ENCODE measurements around the gene CRAMP1. TPM values are rescaled to one million over a fixed set of nuclear protein-coding genes. Genes with fewer than 3 reads are reported as not detected.

The CRAMP1 gene
- total RNA-seq, 2 donors from 2014 or later, result 29.2 to 40.0 TPM

- Histone ChIP-seq H3K36me3 (ENCODE audit: control insufficient read depth, insufficient read depth, low read length) (peaks cover 63% of the 10 kb centered on the region), H3K27me3 (ENCODE audit: control insufficient read depth, insufficient read depth, low read length, poor library complexity, severe bottlenecking) (no peaks in the 10 kb centered on the region), H3K9ac (ENCODE audit: extremely low read depth, low read length, poor library complexity, severe bottlenecking) (no peak overlapping the region), H3K4me1 (ENCODE audit: control insufficient read depth, insufficient read depth, low read length) (no peaks in the 10 kb centered on the region), H3K9me3 (ENCODE audit: control insufficient read depth, low read length) (no peaks in the 10 kb centered on the region), H3K4me3 (ENCODE audit: low read length) (no peak overlapping the region), H3K27ac (ENCODE audit: low read depth, low read length) (no peak overlapping the region)
- WGBS, 2 experiments (ENCODE audit: insufficient coverage in 1 of 2, insufficient read length in 1 of 2), result 96 to 98% methylated on average over 5 to 12 of the region's 12 CpGs
- no peaks in the 10 kb centered on the region for H3K27me3 Mint-ChIP-seq (ENCODE audit: insufficient read depth)
- no peak overlapping the region for H3K4me3 Mint-ChIP-seq
- no peaks in the 10 kb centered on the region for H3K9me3 Mint-ChIP-seq
- no peak overlapping the region for H3K27ac Mint-ChIP-seq
- H3K36me3 Mint-ChIP-seq (ENCODE audit: low read depth), result peaks cover 53% of the 10 kb centered on the region
- TF ChIP-seq, protein P1, sequence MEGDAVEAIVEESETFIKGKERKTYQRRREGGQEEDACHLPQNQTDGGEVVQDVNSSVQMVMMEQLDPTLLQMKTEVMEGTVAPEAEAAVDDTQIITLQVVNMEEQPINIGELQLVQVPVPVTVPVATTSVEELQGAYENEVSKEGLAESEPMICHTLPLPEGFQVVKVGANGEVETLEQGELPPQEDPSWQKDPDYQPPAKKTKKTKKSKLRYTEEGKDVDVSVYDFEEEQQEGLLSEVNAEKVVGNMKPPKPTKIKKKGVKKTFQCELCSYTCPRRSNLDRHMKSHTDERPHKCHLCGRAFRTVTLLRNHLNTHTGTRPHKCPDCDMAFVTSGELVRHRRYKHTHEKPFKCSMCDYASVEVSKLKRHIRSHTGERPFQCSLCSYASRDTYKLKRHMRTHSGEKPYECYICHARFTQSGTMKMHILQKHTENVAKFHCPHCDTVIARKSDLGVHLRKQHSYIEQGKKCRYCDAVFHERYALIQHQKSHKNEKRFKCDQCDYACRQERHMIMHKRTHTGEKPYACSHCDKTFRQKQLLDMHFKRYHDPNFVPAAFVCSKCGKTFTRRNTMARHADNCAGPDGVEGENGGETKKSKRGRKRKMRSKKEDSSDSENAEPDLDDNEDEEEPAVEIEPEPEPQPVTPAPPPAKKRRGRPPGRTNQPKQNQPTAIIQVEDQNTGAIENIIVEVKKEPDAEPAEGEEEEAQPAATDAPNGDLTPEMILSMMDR (conservative IDR thresholded peaks at IDR 0.05), result no peak
- peaks cover 22% of the 10 kb centered on the region for H3K4me1 Mint-ChIP-seq
- DNase-seq, result peak; percentile 40
These were observed 64.5 kb downstream of the CRAMP1 start for GRCh38 chr16:1676661-1677060.

- no peak overlapping the region for H3K27ac Mint-ChIP-seq
- Histone ChIP-seq H3K4me3 (ENCODE audit: low read length) (peak overlapping the region; percentile 35), H3K9me3 (ENCODE audit: control insufficient read depth, low read length) (no peaks in the 10 kb centered on the region), H3K36me3 (ENCODE audit: control insufficient read depth, insufficient read depth, low read length) (peaks cover 61% of the 10 kb centered on the region), H3K9ac (ENCODE audit: extremely low read depth, low read length, poor library complexity, severe bottlenecking) (no peak overlapping the region), H3K27me3 (ENCODE audit: control insufficient read depth, insufficient read depth, low read length, poor library complexity, severe bottlenecking) (no peaks in the 10 kb centered on the region), H3K27ac (ENCODE audit: low read depth, low read length) (no peak overlapping the region), H3K4me1 (ENCODE audit: control insufficient read depth, insufficient read depth, low read length) (no peaks in the 10 kb centered on the region)
- no peak for DNase-seq
- peaks cover 22% of the 10 kb centered on the region for H3K4me1 Mint-ChIP-seq
- TF ChIP-seq, protein P1 (conservative IDR thresholded peaks at IDR 0.05), result no peak
- H3K9me3 Mint-ChIP-seq, result no peaks in the 10 kb centered on the region
- H3K36me3 Mint-ChIP-seq (ENCODE audit: low read depth), result peaks cover 50% of the 10 kb centered on the region
- WGBS, 2 experiments (ENCODE audit: insufficient coverage in 1 of 2, insufficient read length in 1 of 2), result 86 to 90% methylated on average over 5 to 14 of the region's 18 CpGs
- H3K4me3 Mint-ChIP-seq, result peak overlapping the region; percentile 41
- no peaks in the 10 kb centered on the region for H3K27me3 Mint-ChIP-seq (ENCODE audit: insufficient read depth)
These were observed 65.2 kb downstream of the CRAMP1 start for GRCh38 chr16:1677339-1677738.

DNA sequence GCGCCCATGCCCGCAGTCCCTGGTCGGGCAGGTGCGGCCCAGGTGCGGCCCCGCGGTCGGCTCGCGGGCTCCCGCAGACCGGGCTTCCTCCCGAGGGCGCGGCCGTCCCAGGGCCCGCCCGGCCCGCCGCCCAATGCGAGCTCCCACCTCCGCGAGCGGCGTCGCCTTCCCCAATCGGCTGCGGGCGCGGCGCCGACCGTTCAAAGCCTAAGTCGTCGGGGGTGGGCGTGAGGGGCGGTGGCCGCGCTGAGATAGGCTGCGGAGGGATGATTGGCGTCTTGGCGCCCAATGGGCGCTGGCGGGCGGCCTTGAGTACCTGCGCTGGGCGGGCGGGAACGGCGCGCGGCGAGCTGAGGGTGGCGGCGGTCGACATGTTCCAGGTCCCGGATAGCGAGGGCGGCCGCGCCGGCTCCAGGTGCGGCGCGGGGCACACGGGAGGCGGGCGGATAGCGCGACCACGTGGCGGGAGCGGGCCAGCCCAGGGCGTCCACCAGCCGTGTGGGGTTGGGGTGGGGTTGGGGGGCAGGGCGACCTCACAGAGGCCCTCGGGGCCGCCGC, 65.9 kb downstream of the CRAMP1 start, which contains the start of gene JPT2:
JPT2 (plus strand) TSS at position 338 of the 558 bp plus-strand sequence; CDS start at position 372, 34 bp downstream.
- TF ChIP-seq, protein P1 (conservative IDR thresholded peaks at IDR 0.05), result no peak
- peaks cover 22% of the 10 kb centered on the region for H3K4me1 Mint-ChIP-seq
- H3K4me3 Mint-ChIP-seq, result peak within 1 kb of the TSS; percentile 95
- Histone ChIP-seq H3K4me1 (ENCODE audit: control insufficient read depth, insufficient read depth, low read length) (no peaks in the 10 kb centered on the region), H3K9me3 (ENCODE audit: control insufficient read depth, low read length) (no peaks in the 10 kb centered on the region), H3K9ac (ENCODE audit: extremely low read depth, low read length, poor library complexity, severe bottlenecking) (peak within 1 kb of the TSS; percentile 91), H3K36me3 (ENCODE audit: control insufficient read depth, insufficient read depth, low read length) (peaks cover 54% of the 10 kb centered on the region), H3K27me3 (ENCODE audit: control insufficient read depth, insufficient read depth, low read length, poor library complexity, severe bottlenecking) (no peaks in the 10 kb centered on the region), H3K4me3 (ENCODE audit: low read length) (peak within 1 kb of the TSS; percentile 92), H3K27ac (ENCODE audit: low read depth, low read length) (peak within 1 kb of the TSS; percentile 48)
- H3K9me3 Mint-ChIP-seq, result no peaks in the 10 kb centered on the region
- peak within 1 kb of the TSS; percentile 90 for H3K27ac Mint-ChIP-seq
- 0% methylated on average over 2 to 76 of the region's 79 CpGs for WGBS, 2 experiments (ENCODE audit: insufficient coverage in 1 of 2, insufficient read length in 1 of 2)
- peak; percentile 99 for DNase-seq
- H3K36me3 Mint-ChIP-seq (ENCODE audit: low read depth), result peaks cover 43% of the 10 kb centered on the region
- H3K27me3 Mint-ChIP-seq (ENCODE audit: insufficient read depth), result no peaks in the 10 kb centered on the region
